NCI-H774 (cell line): ENCODE data around the gene SVIL.

Experiments
- DNase-seq: peaks from one replicate; lab custom pipeline; 2025; lab: John Stamatoyannopoulos, UW

Gene SVIL

GRCh38 chr10:29412485-29412884 lies 222.3 kb downstream of the SVIL start:
- DNase-seq, result no peak

- no peak for DNase-seq
These were observed 223.0 kb downstream of the SVIL start for GRCh38 chr10:29411666-29412315.

- peak; percentile 29 for DNase-seq
These were observed 225.3 kb downstream of the SVIL start for GRCh38 chr10:29409241-29410054.

GRCh38 chr10:29408847-29409240 lies 225.9 kb downstream of the SVIL start:
- DNase-seq, result no peak
